Esophagus mucosa (tissue), 1 donor: ENCODE data around the gene PDIA4. TPM values are rescaled to one million over a fixed set of nuclear protein-coding genes. Genes with fewer than 3 reads are reported as not detected.

ENCODE experiments used
- ATAC-seq: fragments of 200-7000 bp; cut with Tn5 transposase; one replicate; pipeline ENCODE4 v1.9.1; 2020
- total RNA-seq: library from RNA; stranded (reverse); gene quantifications from one replicate; pipeline ENCODE4 v1.2.4, GENCODE V29; 2023
- donor health status: DM: yes; HTN: yes; CAD: no.

The PDIA4 gene
- total RNA-seq, 1 donor from 2014 or later = 58.8 TPM

DNA sequence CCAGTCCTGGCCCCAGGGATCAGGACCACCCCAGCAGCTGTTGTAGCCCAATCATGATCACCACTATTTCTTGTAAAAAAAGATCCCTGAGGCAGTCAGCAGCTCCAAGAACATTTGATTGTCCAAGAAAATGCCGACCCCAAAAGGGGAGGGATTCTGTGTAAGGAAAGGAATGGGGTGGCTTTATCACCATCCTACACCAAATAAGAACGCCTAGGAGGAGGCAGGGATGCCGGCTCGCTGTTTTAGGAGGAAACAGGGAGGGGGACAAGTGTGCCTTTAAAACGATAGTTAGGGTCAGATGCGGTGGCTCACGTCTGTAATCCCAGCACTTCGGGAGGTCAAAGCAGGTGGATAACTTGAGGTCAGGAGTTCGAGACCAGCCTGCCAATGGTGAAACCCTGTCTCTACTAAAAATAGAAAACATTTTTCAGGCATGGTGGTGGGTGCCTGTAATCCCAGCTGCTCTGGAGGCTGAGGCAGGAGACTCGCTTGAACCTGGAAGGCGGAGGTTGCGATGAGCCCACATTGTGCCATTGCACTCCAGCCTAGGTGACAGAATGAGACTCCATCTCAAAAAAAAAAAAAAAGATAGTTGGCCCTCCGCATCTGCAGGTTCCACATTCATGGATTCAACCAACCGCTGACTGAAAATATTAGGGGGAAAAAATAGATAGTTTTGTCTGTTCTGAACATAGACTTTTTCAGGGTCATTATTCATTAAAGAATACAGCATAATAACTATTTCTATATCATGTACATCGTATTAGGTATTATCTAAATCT lies 63.6 kb downstream of the PDIA4 start:
- no peak for ATAC-seq

DNA sequence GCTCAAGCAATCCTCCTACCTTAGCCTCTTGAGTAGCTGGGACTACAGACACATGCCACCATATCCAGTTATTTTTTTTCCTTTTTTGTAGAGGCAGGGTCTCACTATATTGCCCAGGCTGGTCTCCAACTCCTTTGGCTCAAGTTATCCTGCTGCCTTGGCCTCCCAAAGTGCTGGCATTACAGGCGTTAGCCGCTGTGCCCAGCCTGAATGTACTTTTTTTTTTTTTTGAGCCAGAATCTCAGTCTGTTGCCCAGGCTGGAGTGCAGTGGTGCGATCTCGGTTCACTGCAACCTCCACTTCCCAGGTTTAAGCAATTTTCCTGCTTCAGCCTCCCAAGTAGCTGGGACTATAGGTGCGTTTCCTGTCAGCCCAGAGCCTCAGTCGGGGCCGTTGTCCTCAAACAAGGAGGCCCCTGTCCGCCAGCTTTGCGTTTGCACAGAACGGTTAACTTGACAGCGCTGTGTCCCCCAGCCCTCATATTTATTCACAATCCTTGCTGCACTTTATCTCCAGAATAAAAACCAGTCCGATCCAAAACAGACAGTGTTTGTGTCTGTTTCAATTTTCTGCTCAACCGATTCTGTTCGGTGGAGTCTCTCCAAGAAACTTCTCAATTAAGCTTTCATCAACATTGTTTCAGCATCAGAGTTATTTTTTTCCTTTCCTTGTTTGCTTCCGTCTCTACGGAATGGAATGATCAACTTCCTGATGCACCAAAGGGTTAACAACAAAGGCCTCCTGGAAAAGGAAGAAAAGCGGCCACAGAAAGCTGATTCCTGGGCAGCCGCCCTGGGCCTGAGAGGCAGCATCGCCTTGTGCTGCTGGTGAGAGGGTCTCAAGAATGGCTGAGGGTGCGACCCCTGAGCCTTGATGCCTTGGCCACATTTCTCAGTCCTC lies 64.5 kb downstream of the PDIA4 start:
- ATAC-seq = no peak

DNA sequence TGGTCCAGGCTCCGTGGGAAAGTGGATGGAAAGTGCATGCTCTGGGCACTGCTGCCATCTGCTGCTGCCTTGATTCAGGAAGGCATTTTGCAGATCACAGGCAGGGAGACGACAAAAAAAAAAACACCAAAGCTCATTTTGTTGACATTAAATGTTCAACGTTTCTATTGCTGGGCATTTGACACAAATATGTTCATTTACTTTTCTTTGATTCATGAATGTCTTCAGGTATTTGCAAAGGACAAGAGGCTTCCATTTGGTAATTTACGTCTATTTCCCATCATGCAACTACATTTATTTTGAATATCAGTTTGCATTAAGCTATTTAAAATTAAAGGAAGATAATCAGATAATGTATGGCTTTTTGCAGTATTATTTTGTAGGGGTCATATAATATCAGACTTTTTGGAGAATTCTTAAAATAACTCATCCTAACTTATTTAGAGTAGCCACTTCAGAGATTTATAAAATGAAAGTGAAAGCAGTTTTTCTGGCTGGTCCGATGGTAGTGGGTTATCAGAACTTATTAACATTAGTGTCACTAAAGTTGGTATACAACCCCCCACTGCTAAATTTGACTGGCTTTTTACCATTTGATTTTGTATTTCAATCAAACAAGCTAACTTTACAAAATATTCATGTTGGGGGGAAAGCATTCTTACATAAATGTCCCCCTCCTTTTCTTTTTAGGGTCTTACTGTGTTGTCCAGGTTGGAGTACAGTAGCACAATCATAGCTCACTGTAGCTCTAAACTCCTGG lies 65.3 kb downstream of the PDIA4 start:
- ATAC-seq = peak; percentile 67

DNA sequence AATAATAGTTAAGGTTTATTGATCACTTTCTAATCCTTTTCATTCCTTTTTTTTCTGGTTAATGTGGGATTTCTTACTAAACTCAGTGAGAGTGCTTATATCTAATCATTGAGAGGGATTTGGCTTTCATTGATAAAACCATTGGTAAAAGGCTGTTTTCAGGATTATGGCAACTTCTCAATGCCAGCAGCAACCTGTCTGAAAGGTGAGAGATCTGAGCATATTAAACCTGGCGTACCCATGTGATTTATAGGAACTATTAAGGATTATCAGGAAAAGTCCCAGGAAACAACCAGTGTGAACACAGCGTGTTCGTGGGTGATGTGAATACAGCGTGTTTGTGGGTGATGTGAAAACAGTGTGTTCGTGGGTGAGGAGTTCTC lies 65.9 kb downstream of the PDIA4 start:
- ATAC-seq = no peak

DNA sequence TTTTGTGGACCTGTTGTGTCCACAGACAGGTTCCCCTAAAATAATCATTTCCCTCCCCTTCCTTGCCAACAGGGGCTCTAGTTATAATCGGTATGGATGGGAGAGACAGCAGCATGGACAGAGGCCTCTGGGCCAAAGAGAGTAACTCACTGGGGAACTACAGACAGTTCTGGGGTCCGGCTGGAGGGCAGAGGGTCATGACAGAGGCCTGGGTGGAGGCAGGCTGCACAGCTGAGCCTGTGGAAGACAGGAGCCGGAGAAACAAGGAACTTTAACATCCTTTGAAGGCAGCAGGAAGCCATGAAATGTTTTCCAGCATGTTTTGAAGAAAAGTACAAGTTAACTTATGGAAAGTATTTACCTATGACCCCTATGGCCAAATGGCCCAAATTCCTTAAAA lies 68.6 kb downstream of the PDIA4 start:
- no peak for ATAC-seq

DNA sequence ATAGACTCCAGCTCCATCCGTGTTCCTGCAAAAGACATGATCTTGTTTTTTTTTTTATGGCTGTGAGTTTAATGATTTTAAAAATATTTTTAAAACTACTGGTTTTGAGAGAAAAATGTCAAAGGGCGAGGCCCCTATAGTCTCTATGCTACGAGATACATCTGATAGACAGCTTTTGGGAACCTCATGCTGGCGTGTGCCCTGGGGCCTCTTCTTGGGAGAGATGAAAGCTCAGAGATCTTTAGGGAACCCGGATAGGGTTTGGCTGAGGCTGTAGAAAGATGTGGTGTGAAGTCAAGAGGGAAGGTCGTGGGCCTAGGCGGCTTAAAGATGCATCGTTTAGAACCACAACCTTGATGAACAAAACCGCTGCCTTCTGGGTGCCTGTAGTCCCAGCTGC lies 70.2 kb downstream of the PDIA4 start:
- ATAC-seq = no peak

DNA sequence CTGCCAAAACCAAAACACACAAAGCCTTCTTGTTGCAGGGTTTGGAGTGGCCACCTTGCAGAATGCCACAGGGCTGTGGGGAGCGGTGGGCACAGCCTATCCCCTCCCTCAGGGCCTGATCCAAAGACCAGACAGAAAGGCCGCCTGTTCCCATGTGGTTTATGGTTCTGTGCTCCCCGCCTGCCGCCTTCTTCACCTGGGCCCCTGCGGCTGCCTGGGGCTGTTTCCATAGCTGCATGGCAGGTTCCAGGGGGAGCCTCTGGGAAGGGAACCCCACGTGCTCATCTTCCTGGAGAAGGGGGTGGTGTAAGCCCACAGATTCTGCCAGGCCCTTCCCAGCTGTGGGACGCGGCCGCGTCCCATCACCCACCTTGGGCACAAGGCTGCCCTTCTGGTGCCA lies 73.5 kb downstream of the PDIA4 start:
- ATAC-seq = no peak

DNA sequence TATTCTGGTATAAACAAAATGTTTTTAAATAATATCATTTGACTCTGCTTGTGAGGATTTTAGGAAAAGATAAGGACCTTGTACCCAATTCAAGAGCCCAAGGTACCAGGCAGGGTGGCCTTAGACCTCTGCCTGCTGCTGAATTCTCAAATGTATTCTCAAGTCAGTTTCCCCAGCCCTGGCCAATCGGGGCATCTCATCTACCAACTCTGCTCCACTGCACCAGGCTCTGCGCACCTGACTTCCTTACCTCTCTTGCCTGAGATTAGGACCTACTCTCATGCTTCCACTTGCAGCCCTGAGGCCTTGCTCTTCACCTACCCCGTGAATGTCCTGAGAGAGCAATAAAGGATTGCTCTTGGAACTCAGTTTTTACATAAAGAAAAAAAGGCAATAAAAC lies 74.6 kb downstream of the PDIA4 start:
- no peak for ATAC-seq

Other genes starting within 250 kb of the PDIA4 start
- 13.4 TPM for gene EZH2, start 144.2 kb downstream of the PDIA4 start, total RNA-seq
- 3.2 TPM for gene ZNF786, start 62.2 kb upstream of the PDIA4 start, total RNA-seq
- 1.9 TPM for gene ZNF425, start 97.8 kb upstream of the PDIA4 start, total RNA-seq
- 9.3 TPM for gene ZNF398, start 118.9 kb upstream of the PDIA4 start, total RNA-seq
- 20.0 TPM for gene ZNF282, start 167.0 kb upstream of the PDIA4 start, total RNA-seq
- gene ZNF212, start 211.1 kb upstream of the PDIA4 start, total RNA-seq = 7.5 TPM
- 5.8 TPM for gene ZNF783, start 233.7 kb upstream of the PDIA4 start, total RNA-seq